SU-DHL-6 (cell line): Measurements from ENCODE around the gene EEF1A2.

Source experiments
- H2AFZ ChIP-seq: fragments of 200-600 bp; sonication (generic); 2 replicates; pipeline ENCODE4 v1.6.1; 2014; ENCODE audit warnings: low read depth, mild to moderate bottlenecking, moderate library complexity, mixed read lengths, antibody characterized with exemption, low read length; ENCODE audit not compliant: severe bottlenecking
- H3F3A ChIP-seq: fragments of 200-600 bp; shearing (Covaris generic); 2 replicates; pipeline ENCODE4 v1.6.0; 2016; ENCODE audit warnings: antibody characterized with exemption, mild to moderate bottlenecking; ENCODE audit not compliant: insufficient read depth
- H3K27ac ChIP-seq: fragments of 200-600 bp; sonication (generic); 2 replicates; pipeline ENCODE4 v1.5.1; 2016; ENCODE audit warnings: low read depth, mild to moderate bottlenecking, low read length, moderate library complexity, mixed read lengths
- H3K27me3 ChIP-seq: fragments of 200-600 bp; sonication (generic), shearing (Covaris generic); 2 replicates; pipeline ENCODE4 v1.6.0; 2014; ENCODE audit warnings: mild to moderate bottlenecking, low read length
- H3K36me3 ChIP-seq: fragments of 200-600 bp; sonication (generic); 2 replicates; pipeline ENCODE4 v1.6.1; 2014; ENCODE audit warnings: mild to moderate bottlenecking, low read length, mixed read lengths
- H3K4me2 ChIP-seq: fragments of 300-600, 200-600 bp; shearing (Covaris generic), sonication (generic); 2 replicates; pipeline ENCODE4 v1.6.0; 2014; ENCODE audit warnings: low read length, low read depth, mild to moderate bottlenecking; ENCODE audit not compliant: poor library complexity, severe bottlenecking
- H3K4me3 ChIP-seq: fragments of 200-600 bp; sonication (generic); 2 replicates; pipeline ENCODE4 v1.5.1; 2014; ENCODE audit warnings: antibody characterized with exemption, low read length, mild to moderate bottlenecking, mixed read lengths; ENCODE audit not compliant: insufficient read depth, poor library complexity, severe bottlenecking
- H3K79me2 ChIP-seq: fragments of 200-600 bp; sonication (generic); 2 replicates; pipeline ENCODE4 v1.6.1; 2014; ENCODE audit warnings: mild to moderate bottlenecking, low read length, moderate library complexity; ENCODE audit not compliant: insufficient read depth
- H3K9ac ChIP-seq: fragments of 200-600 bp; sonication (generic); 2 replicates; pipeline ENCODE4 v1.7.0; 2014; ENCODE audit warnings: mild to moderate bottlenecking, low read length
- H3K9me2 ChIP-seq: fragments of 200-600 bp; sonication (generic); replicated peaks from 2 replicates; pipeline ENCODE4 v1.6.1; 2014; ENCODE audit warnings: low read length; ENCODE audit not compliant: insufficient read depth
- H3K9me3 ChIP-seq: fragments of 200-600 bp; sonication (generic); 2 replicates; pipeline ENCODE4 v1.6.1; 2014; ENCODE audit warnings: low read length, mixed read lengths; ENCODE audit not compliant: insufficient read depth
- H4K20me1 ChIP-seq: fragments of 200-600 bp; sonication (generic); 2 replicates; pipeline ENCODE4 v1.6.1; 2014; ENCODE audit warnings: low read depth, mild to moderate bottlenecking, antibody characterized with exemption, low read length, moderate library complexity, mixed read lengths
- CTCF ChIP-seq: fragments of 200-600 bp; sonication (generic); IDR thresholded peaks from one replicate; pipeline ENCODE4 v1.5.1; 2017; ENCODE audit warnings: antibody characterized with exemption, mild to moderate bottlenecking, low read length, moderate library complexity; ENCODE audit not compliant: insufficient read depth, poor library complexity, severe bottlenecking
- EZH2phosphoT487 ChIP-seq: fragments of 200-600 bp; sonication (generic), shearing (Covaris generic); conservative IDR thresholded peaks from 2 replicates; pipeline ENCODE4 v1.6.1; 2018; ENCODE audit warnings: mild to moderate bottlenecking, antibody characterized with exemption, low read length, moderate library complexity, mixed read lengths

Gene EEF1A2

GRCh38 chr20:63449796-63450730 lies 48.8 kb downstream of the EEF1A2 start:
- Histone ChIP-seq H3K4me3 (no peak overlapping the region), H3K4me2 (no peak overlapping the region), H4K20me1 (no peaks in the 10 kb centered on the region), H3K27ac (no peak overlapping the region), H3K9me3 (no peaks in the 10 kb centered on the region), H3K36me3 (no peaks in the 10 kb centered on the region), H3K9ac (no peak overlapping the region), H3K27me3 (no peaks in the 10 kb centered on the region), H3K79me2 (no peaks in the 10 kb centered on the region), H3F3A (no peaks in the 10 kb centered on the region), H2AFZ (no peak overlapping the region), H3K9me2 (no peaks in the 10 kb centered on the region)
- no peak for TF ChIP-seq EZH2phosphoT487
- no peak for TF ChIP-seq CTCF

GRCh38 chr20:63449025-63449424 lies 49.9 kb downstream of the EEF1A2 start:
- no peak overlapping the region for H3K9ac ChIP-seq
- H3K27me3 ChIP-seq, result no peaks in the 10 kb centered on the region
- H3F3A ChIP-seq, result no peaks in the 10 kb centered on the region
- no peak overlapping the region for H3K4me3 ChIP-seq
- H3K4me2 ChIP-seq, result no peak overlapping the region
- no peaks in the 10 kb centered on the region for H4K20me1 ChIP-seq
- TF ChIP-seq EZH2phosphoT487 (no peak), CTCF (no peak)
- H3K79me2 ChIP-seq, result no peaks in the 10 kb centered on the region
- H3K9me3 ChIP-seq, result no peaks in the 10 kb centered on the region
- no peak overlapping the region for H3K27ac ChIP-seq
- H3K9me2 ChIP-seq, result no peaks in the 10 kb centered on the region
- H2AFZ ChIP-seq, result no peak overlapping the region
- no peaks in the 10 kb centered on the region for H3K36me3 ChIP-seq

- Histone ChIP-seq H3K27ac (no peak overlapping the region), H3K79me2 (no peaks in the 10 kb centered on the region), H3K9me3 (no peaks in the 10 kb centered on the region), H3F3A (no peaks in the 10 kb centered on the region), H3K36me3 (no peaks in the 10 kb centered on the region), H2AFZ (no peak overlapping the region), H3K27me3 (no peaks in the 10 kb centered on the region), H3K4me3 (no peak overlapping the region), H3K9ac (no peak overlapping the region), H3K4me2 (no peak overlapping the region), H4K20me1 (no peaks in the 10 kb centered on the region), H3K9me2 (no peaks in the 10 kb centered on the region)
- TF ChIP-seq EZH2phosphoT487, result no peak
- no peak for TF ChIP-seq CTCF
Observed at GRCh38 chr20:63448031-63448430, 50.9 kb downstream of the EEF1A2 start.
